IMR-90 (cell line): Measurements from ENCODE around the gene FANCL. TPM values are rescaled to one million over a fixed set of nuclear protein-coding genes. Genes with fewer than 3 reads are reported as not detected.

ENCODE experiments used
- ATAC-seq: fragments of 200-7000 bp; cut with Tn5 transposase; 2 replicates; pipeline ENCODE4 v1.9.1; 2020; ENCODE audit warnings: low read depth, mild to moderate bottlenecking, moderate library complexity
- BruUV-seq: library from RNA; stranded (reverse); fragments of 400-500 nt; replicated peaks from 2 replicates; lab custom pipeline; 2021; lab: Mats Ljungman, UMichigan
- CTCF ChIA-PET: fragments of 300-600 bp; formaldehyde crosslinking; extraction: SDS; loops from one replicate; lab custom pipeline; 2021; ENCODE audit warnings: antibody characterized with exemption; lab: Yijun Ruan, JAX
- POLR2A ChIA-PET: fragments of 300-600 bp; sonication (Branson Sonifier 250); formaldehyde crosslinking; loops from one replicate; lab custom pipeline; 2022; ENCODE audit warnings: antibody characterized with exemption; ENCODE audit not compliant: unreplicated experiment; lab: Charles Lee
- DNase-seq: peaks from one replicate; pipeline ENCODE4 v3.0.0; 2013
- H2AFZ ChIP-seq: replicated peaks from 2 replicates; pipeline ENCODE3; 2013; ENCODE audit warnings: low read length, mild to moderate bottlenecking; ENCODE audit not compliant: poor library complexity
- H2AK5ac ChIP-seq: 2 replicates; pipeline ENCODE4 v1.6.1; 2013; ENCODE audit warnings: low read depth, low read length, inconsistent platforms
- H2AK9ac ChIP-seq: replicated peaks from 2 replicates; pipeline ENCODE3; 2013; ENCODE audit warnings: mild to moderate bottlenecking, low read depth, low read length, moderate library complexity; ENCODE audit not compliant: poor library complexity
- H2BK120ac ChIP-seq: 2 replicates; pipeline ENCODE4 v1.6.1; 2013; ENCODE audit warnings: low read depth, low read length, inconsistent platforms
- H2BK15ac ChIP-seq: 3 replicates; pipeline ENCODE4 v1.6.1; 2013; ENCODE audit warnings: low read depth, low read length, inconsistent platforms
- H2BK20ac ChIP-seq: 2 replicates; pipeline ENCODE4 v1.6.1; 2013; ENCODE audit warnings: low read depth, mild to moderate bottlenecking, inconsistent platforms, low read length, moderate library complexity
- H2BK5ac ChIP-seq: 2 replicates; pipeline ENCODE4 v1.6.1; 2013; ENCODE audit warnings: mild to moderate bottlenecking, low read depth, low read length, inconsistent platforms; ENCODE audit not compliant: poor library complexity, severe bottlenecking
- H3K14ac ChIP-seq: replicated peaks from 2 replicates; pipeline ENCODE4 v1.6.1; 2013; ENCODE audit warnings: low read depth, low read length, inconsistent platforms
- H3K18ac ChIP-seq: 2 replicates; pipeline ENCODE4 v1.6.1; 2013; ENCODE audit warnings: low read depth, low read length, control low read depth
- H3K23ac ChIP-seq: 2 replicates; pipeline ENCODE4 v1.6.1; 2013; ENCODE audit warnings: low read depth, low read length, inconsistent platforms
- H3K27ac ChIP-seq: 2 replicates; pipeline ENCODE4 v1.5.1; 2013; ENCODE audit warnings: mild to moderate bottlenecking, control low read depth, low read length; ENCODE audit not compliant: insufficient read depth
- H3K27me3 ChIP-seq: 2 replicates; pipeline ENCODE4 v1.6.1; 2013; ENCODE audit warnings: low read length; ENCODE audit not compliant: control insufficient read depth, insufficient read depth
- H3K36me3 ChIP-seq: 2 replicates; pipeline ENCODE4 v1.6.1; 2013; ENCODE audit warnings: low read length, mixed read lengths; ENCODE audit not compliant: control insufficient read depth, insufficient read depth
- H3K4ac ChIP-seq: 2 replicates; pipeline ENCODE4 v1.6.1; 2013; ENCODE audit warnings: low read depth, low read length, inconsistent platforms
- H3K4me1 ChIP-seq: 2 replicates; pipeline ENCODE4 v1.6.1; 2013; ENCODE audit warnings: low read length, mixed read lengths; ENCODE audit not compliant: control insufficient read depth, insufficient read depth
- H3K4me2 ChIP-seq: 2 replicates; pipeline ENCODE4 v1.6.1; 2013; ENCODE audit warnings: low read depth, mild to moderate bottlenecking, control low read depth, low read length, moderate library complexity
- H3K4me3 ChIP-seq: 2 replicates; pipeline ENCODE4 v1.5.1; 2013; ENCODE audit warnings: low read depth, mild to moderate bottlenecking, control low read depth, low read length, moderate library complexity; ENCODE audit not compliant: insufficient read depth
- H3K56ac ChIP-seq: 2 replicates; pipeline ENCODE4 v1.6.1; 2013; ENCODE audit warnings: low read length, inconsistent platforms; ENCODE audit not compliant: insufficient read depth; ENCODE audit errors: extremely low read depth
- H3K79me1 ChIP-seq, 2 experiments: 2 replicates each; pipeline ENCODE4 v1.6.1; 2013; ENCODE audit warnings: low read length in 2 of 2, inconsistent platforms in 1 of 2, low read depth in 1 of 2
- H3K9ac ChIP-seq: 2 replicates; pipeline ENCODE4 v1.6.1; 2013; ENCODE audit warnings: low read depth, low read length, control low read depth
- H3K9me1 ChIP-seq: 2 replicates; pipeline ENCODE4 v1.6.1; 2013; ENCODE audit warnings: low read length, inconsistent platforms; ENCODE audit not compliant: insufficient read depth
- H3K9me3 ChIP-seq: 2 replicates; pipeline ENCODE4 v1.6.1; 2013; ENCODE audit warnings: low read length; ENCODE audit not compliant: control insufficient read depth, insufficient read depth
- H4K20me1 ChIP-seq: 2 replicates; pipeline ENCODE4 v1.6.1; 2013; ENCODE audit warnings: low read length, inconsistent platforms; ENCODE audit not compliant: insufficient read depth
- H4K5ac ChIP-seq: 2 replicates; pipeline ENCODE4 v1.6.1; 2013; ENCODE audit warnings: mild to moderate bottlenecking, low read depth, low read length, control low read depth
- H4K8ac ChIP-seq, 2 experiments: 2 replicates each; pipeline ENCODE4 v1.6.1; 2013; ENCODE audit warnings: low read depth in 2 of 2, low read length in 2 of 2, control low read depth in 1 of 2, inconsistent platforms in 1 of 2
- H4K91ac ChIP-seq: 2 replicates; pipeline ENCODE4 v1.6.1; 2013; ENCODE audit warnings: low read depth, low read length, inconsistent platforms; ENCODE audit not compliant: insufficient read depth
- BHLHE40 ChIP-seq: fragments of 150-350 bp; IDR thresholded peaks from 2 replicates; pipeline ENCODE4 v1.6.1; 2016; ENCODE audit warnings: mild to moderate bottlenecking, low read depth, low read length
- CEBPB ChIP-seq: IDR thresholded peaks from 2 replicates; pipeline ENCODE4 v1.6.1; 2012; ENCODE audit warnings: low read depth, low read length, improper control_type of control experiment
- CHD1 ChIP-seq: IDR thresholded peaks from 2 replicates; pipeline ENCODE4 v1.6.1; 2012; ENCODE audit warnings: low read depth, low read length, improper control_type of control experiment
- FOS ChIP-seq: fragments of 150-350 bp; IDR thresholded peaks from 2 replicates; pipeline ENCODE4 v1.6.1; 2016; ENCODE audit warnings: low read depth, low read length
- MAFK ChIP-seq: IDR thresholded peaks from 2 replicates; pipeline ENCODE4 v1.6.1; 2012; ENCODE audit warnings: low read depth, low read length, improper control_type of control experiment
- MAZ ChIP-seq: IDR thresholded peaks from 2 replicates; pipeline ENCODE4 v1.6.1; 2012; ENCODE audit warnings: low read depth, mild to moderate bottlenecking, low read length, improper control_type of control experiment, moderate library complexity, borderline replicate concordance
- MXI1 ChIP-seq: IDR thresholded peaks from 2 replicates; pipeline ENCODE4 v1.6.1; 2012; ENCODE audit warnings: low read depth, mild to moderate bottlenecking, low read length, moderate library complexity, borderline replicate concordance
- NFE2L2 ChIP-seq: fragments of 150-350 bp; IDR thresholded peaks from 2 replicates; pipeline ENCODE4 v1.6.1; 2016; ENCODE audit warnings: low read depth, mild to moderate bottlenecking, low read length
- POLR2A ChIP-seq: IDR thresholded peaks from 2 replicates; pipeline ENCODE4 v1.6.1; 2012; ENCODE audit warnings: mild to moderate bottlenecking, low read depth, low read length
- RAD21 ChIP-seq: IDR thresholded peaks from 2 replicates; pipeline ENCODE4 v1.6.1; 2012; ENCODE audit warnings: low read length, improper control_type of control experiment
- RCOR1 ChIP-seq: IDR thresholded peaks from 2 replicates; pipeline ENCODE4 v1.6.1; 2012; ENCODE audit warnings: mild to moderate bottlenecking, low read length, improper control_type of control experiment; ENCODE audit not compliant: insufficient replicate concordance
- RFX5 ChIP-seq: IDR thresholded peaks from 2 replicates; pipeline ENCODE4 v1.8.0; 2012; ENCODE audit warnings: low read depth, mild to moderate bottlenecking, low read length, moderate library complexity
- SMC3 ChIP-seq: fragments of 150-350 bp; IDR thresholded peaks from 2 replicates; pipeline ENCODE4 v1.6.1; 2016; ENCODE audit warnings: low read depth, mild to moderate bottlenecking, antibody characterized with exemption, low read length, moderate library complexity
- dilution Hi-C: fragments of 300-500 bp; cut with HindIII; formaldehyde crosslinking; loops from one replicate; pipeline ENCODE4 v1.14.3; 2018; ENCODE audit warnings: low sequenced_read_pairs; ENCODE audit not compliant: unreplicated experiment
- in situ Hi-C: fragments of 300-500 bp; cut with MboI; formaldehyde crosslinking; loops from 3 replicates; pipeline ENCODE4 v1.14.3; 2019; ENCODE audit warnings: low sequenced_read_pairs, inconsistent platforms, mixed read lengths
- intact Hi-C: fragments of 100-400 bp; cut with micrococcal nuclease; formaldehyde crosslinking; loops from 2 replicates; pipeline ENCODE4 v1.10.0; 2022
- polyA plus RNA-seq, 3 experiments: library from polyadenylated mRNA; depleted of rRNA; stranded (reverse); fragments of >200 nt; gene quantifications; 2 replicates each; pipeline ENCODE4 v1.2.3, GENCODE V29; 2012; ENCODE audit warnings: low replicate concordance in 1 of 3
- total RNA-seq: library from RNA; depleted of rRNA; stranded (reverse); fragments of >200 nt; gene quantifications from 2 replicates; pipeline ENCODE4 v1.2.3, GENCODE V29; 2012
- TF ChIP-seq, protein P1 (sequence below): fragments of 150-350 bp; IDR thresholded peaks from 2 replicates; pipeline ENCODE4 v1.6.1; 2017; ENCODE audit warnings: mild to moderate bottlenecking, antibody characterized with exemption, low read length, low read depth
- TF ChIP-seq, protein P2 (sequence below): fragments of 150-350 bp; IDR thresholded peaks from 2 replicates; pipeline ENCODE4 v1.6.1; 2016; ENCODE audit warnings: low read depth, mild to moderate bottlenecking, low read length, moderate library complexity, borderline replicate concordance
- TF ChIP-seq, protein P3 (sequence below): conservative IDR thresholded peaks from 2 replicates; pipeline ENCODE4 v1.5.1; 2012; ENCODE audit warnings: mild to moderate bottlenecking, low read depth, low read length, improper control_type of control experiment

FANCL gene
- total and polyA plus RNA-seq, 2 of the 4 experiments (the other 2 are of a cell fraction), result 9.0 to 12.7 TPM

DNA sequence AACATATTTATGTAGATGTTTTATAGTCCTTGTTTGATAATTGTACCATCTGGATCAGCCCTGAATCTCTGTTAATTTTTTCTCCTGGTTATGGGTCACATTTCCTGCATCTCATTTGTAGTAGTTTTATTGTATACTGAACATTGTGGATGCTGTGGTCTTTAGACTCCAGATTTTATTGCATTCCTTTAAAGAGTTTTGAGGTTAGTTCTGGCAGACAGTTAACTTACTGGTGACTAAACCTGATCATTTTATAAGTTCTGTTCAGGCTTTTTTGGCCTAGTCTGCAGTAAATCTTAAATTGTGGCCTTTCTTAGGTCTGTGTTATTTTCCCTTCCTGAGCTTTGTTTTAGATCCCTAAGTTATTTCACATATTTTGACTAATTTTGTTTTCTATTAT is 84.3 kb downstream of the FANCL start:
- in situ Hi-C loops (no loop called here), dilution Hi-C loops (no loop called here), intact Hi-C loops (no loop called here)
- Histone ChIP-seq H3K4me1 (no peaks in the 10 kb centered on the region), H3K27me3 (no peaks in the 10 kb centered on the region), H4K20me1 (no peaks in the 10 kb centered on the region), H4K91ac (no peak overlapping the region), H3K9me1 (0 out of 2 replicates have a peak, but pooled peaks cover 4% of the 10 kb centered on the region), H2BK120ac (no peak overlapping the region), H2BK15ac (no peak overlapping the region), H2BK5ac (no peak overlapping the region), H4K5ac (no peak overlapping the region), H3K23ac (no peak overlapping the region), H2AK9ac (no peak overlapping the region), H3K4ac (no peak overlapping the region), H3K56ac (no peak overlapping the region), H3K79me1 (peaks cover 4 to 12% of the 10 kb centered on the region in 2 experiments; a peak in 2 of 4 replicates), H2AK5ac (no peak overlapping the region), H3K36me3 (peaks cover 4% of the 10 kb centered on the region; the same call in 1 of the 2 replicates), H3K4me2 (no peak overlapping the region), H3K18ac (no peak overlapping the region), H3K9me3 (no peaks in the 10 kb centered on the region), H2BK20ac (no peak overlapping the region), H4K8ac (no peak overlapping the region), H3K9ac (no peak overlapping the region), H2AFZ (no peak overlapping the region), H3K4me3 (no peak overlapping the region), H3K14ac (no peak overlapping the region), H3K27ac (no peak overlapping the region)
- BruUV-seq, result no TSS peak
- TF ChIP-seq CEBPB (no peak), MAFK (no peak), POLR2A (no peak), RFX5 (no peak), MXI1 (no peak), MAZ (no peak), BHLHE40 (no peak), RAD21 (no peak), RCOR1 (no peak), FOS (no peak), CHD1 (no peak), NFE2L2 (no peak), SMC3 (no peak)
- TF ChIP-seq, protein P1, sequence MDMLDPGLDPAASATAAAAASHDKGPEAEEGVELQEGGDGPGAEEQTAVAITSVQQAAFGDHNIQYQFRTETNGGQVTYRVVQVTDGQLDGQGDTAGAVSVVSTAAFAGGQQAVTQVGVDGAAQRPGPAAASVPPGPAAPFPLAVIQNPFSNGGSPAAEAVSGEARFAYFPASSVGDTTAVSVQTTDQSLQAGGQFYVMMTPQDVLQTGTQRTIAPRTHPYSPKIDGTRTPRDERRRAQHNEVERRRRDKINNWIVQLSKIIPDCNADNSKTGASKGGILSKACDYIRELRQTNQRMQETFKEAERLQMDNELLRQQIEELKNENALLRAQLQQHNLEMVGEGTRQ, result no peak
- TF ChIP-seq, protein P2, sequence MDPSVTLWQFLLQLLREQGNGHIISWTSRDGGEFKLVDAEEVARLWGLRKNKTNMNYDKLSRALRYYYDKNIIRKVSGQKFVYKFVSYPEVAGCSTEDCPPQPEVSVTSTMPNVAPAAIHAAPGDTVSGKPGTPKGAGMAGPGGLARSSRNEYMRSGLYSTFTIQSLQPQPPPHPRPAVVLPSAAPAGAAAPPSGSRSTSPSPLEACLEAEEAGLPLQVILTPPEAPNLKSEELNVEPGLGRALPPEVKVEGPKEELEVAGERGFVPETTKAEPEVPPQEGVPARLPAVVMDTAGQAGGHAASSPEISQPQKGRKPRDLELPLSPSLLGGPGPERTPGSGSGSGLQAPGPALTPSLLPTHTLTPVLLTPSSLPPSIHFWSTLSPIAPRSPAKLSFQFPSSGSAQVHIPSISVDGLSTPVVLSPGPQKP, result no peak
- TF ChIP-seq, protein P3, sequence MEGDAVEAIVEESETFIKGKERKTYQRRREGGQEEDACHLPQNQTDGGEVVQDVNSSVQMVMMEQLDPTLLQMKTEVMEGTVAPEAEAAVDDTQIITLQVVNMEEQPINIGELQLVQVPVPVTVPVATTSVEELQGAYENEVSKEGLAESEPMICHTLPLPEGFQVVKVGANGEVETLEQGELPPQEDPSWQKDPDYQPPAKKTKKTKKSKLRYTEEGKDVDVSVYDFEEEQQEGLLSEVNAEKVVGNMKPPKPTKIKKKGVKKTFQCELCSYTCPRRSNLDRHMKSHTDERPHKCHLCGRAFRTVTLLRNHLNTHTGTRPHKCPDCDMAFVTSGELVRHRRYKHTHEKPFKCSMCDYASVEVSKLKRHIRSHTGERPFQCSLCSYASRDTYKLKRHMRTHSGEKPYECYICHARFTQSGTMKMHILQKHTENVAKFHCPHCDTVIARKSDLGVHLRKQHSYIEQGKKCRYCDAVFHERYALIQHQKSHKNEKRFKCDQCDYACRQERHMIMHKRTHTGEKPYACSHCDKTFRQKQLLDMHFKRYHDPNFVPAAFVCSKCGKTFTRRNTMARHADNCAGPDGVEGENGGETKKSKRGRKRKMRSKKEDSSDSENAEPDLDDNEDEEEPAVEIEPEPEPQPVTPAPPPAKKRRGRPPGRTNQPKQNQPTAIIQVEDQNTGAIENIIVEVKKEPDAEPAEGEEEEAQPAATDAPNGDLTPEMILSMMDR, result no peak
- ChIA-PET CTCF (interaction anchor here (0.6 kb wide), 1 partner anchor 354 kb away, joined by 5 read pairs; no protein-coding TSS in a partner anchor), POLR2A (interaction anchor here (0.5 kb wide), 1 partner anchor 9 kb away, joined by 3 read pairs; no protein-coding TSS in a partner anchor)
- ATAC-seq (peak; percentile 21; the same call in 1 of the 2 replicates), DNase-seq (peak; percentile 53)
